Omental fat pad (tissue), 4 donors: Measurements from ENCODE around the gene HNRNPH2. TPM values are rescaled to one million over a fixed set of nuclear protein-coding genes. Genes with fewer than 3 reads are reported as not detected.

Experiments used
- ATAC-seq: fragments of 150-250 bp; one replicate; pipeline ENCODE4 v1.9.1; 2016; ENCODE audit warnings: mild to moderate bottlenecking, moderate library complexity; ENCODE audit not compliant: low FRiP score
- DNase-seq: peaks from one replicate; pipeline ENCODE4 v3.0.0-alpha.2; 2019; ENCODE audit warnings: low spot score
- total RNA-seq, 4 donors: library from RNA; depleted of rRNA; stranded (reverse); fragments of >200 nt; gene quantifications; one replicate each; pipeline ENCODE4 v1.1.0, GENCODE V29; 2016
- TF ChIP-seq, protein P1 (sequence below), 3 donors: fragments of 450-650 bp; IDR thresholded peaks; one replicate each; pipeline ENCODE4 v1.5.1; 2016 to 2017; ENCODE audit warnings: antibody characterized with exemption in 3 of 3, mild to moderate bottlenecking in 3 of 3, moderate library complexity in 2 of 3

The HNRNPH2 gene
- total RNA-seq, 4 donors from 2014 or later: 49.3 to 60.8 (median 55.1) TPM

DNA sequence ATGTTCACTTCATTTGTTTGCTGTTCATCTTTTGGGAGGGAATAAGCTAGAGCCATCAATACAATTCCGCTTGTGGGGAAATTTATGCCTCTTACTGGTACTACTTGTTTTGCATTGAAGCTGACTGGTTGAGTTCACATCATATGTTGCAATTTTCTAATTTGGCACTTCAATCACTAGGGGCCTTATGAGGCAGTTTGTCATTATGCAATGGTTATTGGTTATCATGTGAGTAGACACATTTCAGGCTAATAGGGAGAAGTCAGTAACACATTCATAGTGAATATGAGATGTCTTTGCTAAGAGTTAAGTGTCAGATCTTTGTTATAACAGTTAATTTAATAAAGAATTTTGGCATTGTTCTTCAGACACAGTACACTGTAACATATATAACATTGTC lies 12.2 kb upstream of the HNRNPH2 start:
- peak; percentile 33 for ATAC-seq
- DNase-seq: no peak
- TF ChIP-seq, protein P1, sequence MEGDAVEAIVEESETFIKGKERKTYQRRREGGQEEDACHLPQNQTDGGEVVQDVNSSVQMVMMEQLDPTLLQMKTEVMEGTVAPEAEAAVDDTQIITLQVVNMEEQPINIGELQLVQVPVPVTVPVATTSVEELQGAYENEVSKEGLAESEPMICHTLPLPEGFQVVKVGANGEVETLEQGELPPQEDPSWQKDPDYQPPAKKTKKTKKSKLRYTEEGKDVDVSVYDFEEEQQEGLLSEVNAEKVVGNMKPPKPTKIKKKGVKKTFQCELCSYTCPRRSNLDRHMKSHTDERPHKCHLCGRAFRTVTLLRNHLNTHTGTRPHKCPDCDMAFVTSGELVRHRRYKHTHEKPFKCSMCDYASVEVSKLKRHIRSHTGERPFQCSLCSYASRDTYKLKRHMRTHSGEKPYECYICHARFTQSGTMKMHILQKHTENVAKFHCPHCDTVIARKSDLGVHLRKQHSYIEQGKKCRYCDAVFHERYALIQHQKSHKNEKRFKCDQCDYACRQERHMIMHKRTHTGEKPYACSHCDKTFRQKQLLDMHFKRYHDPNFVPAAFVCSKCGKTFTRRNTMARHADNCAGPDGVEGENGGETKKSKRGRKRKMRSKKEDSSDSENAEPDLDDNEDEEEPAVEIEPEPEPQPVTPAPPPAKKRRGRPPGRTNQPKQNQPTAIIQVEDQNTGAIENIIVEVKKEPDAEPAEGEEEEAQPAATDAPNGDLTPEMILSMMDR (IDR thresholded peaks at IDR 0.05): no peak

DNA sequence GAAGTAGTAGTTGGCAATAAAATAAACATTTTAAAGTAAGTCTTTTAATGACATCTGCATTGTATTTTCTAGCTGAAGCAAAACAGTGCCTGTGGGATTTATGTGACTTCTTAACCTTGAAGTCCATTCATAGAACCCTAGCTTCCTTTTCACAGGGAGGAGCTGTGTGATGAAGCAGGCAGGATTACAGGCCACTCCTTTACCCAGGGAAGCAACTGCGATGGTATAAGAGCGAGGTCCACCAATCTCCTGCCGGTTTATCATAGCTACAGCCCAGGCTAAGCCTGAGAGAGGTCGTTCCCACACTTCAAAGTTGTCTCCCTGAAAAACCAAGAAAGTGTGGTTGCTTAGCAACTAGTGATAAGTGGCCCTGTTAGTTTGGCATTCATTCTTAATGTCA lies 10.2 kb upstream of the HNRNPH2 start:
- ATAC-seq (no peak), DNase-seq (no peak)
- TF ChIP-seq, protein P1 (IDR thresholded peaks at IDR 0.05): no peak

GRCh38 chrX:101398694-101399093 lies 9.3 kb upstream of the HNRNPH2 start:
- ATAC-seq: no peak
- no peak for DNase-seq
- TF ChIP-seq, protein P1 (IDR thresholded peaks at IDR 0.05): no peak

DNA sequence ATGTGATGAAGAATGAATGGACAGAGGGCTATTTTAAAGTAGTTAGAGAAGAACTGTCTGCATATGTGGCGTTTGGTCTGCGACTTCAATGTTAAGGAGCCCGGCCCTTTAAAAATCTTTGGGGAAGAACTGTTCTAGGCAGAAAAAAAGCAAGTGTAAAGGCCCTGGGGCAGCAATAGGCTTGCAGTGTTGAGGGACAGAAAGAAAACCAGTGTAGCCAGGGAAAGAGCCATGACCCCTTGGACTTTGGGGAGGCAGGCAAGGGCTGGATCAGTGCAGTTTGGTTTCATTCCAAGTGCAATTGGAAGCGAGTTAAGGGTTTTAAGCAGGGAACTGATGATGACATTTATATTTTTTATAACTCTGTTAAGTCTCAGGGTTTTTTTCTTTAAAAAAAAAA lies 8.2 kb upstream of the HNRNPH2 start:
- no peak for ATAC-seq
- DNase-seq: no peak
- TF ChIP-seq, protein P1 (IDR thresholded peaks at IDR 0.05): no peak

GRCh38 chrX:101407167-101407747 lies 765 bp upstream of the HNRNPH2 start:
- no peak for DNase-seq
- peak; percentile 19 for ATAC-seq
- TF ChIP-seq, protein P1 (IDR thresholded peaks at IDR 0.05): no peak

DNA sequence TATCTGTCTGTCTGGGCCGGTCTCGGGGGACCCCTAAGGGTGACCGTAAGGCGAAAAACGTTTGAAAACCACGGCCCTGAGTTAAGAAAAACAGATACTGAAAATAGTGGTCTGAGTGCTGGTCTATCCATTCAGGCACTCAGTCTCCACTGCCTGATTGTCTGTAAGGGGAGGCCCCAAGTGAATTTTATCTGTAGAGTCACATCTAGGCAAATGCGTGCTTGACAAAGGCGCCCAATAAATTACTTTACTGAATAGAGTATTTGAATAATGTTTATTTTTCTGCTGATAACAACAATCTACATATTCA lies 465 bp downstream of the HNRNPH2 start:
- ATAC-seq: peak; percentile 25
- TF ChIP-seq, protein P1 (IDR thresholded peaks at IDR 0.05): no peak
- no peak for DNase-seq

DNA sequence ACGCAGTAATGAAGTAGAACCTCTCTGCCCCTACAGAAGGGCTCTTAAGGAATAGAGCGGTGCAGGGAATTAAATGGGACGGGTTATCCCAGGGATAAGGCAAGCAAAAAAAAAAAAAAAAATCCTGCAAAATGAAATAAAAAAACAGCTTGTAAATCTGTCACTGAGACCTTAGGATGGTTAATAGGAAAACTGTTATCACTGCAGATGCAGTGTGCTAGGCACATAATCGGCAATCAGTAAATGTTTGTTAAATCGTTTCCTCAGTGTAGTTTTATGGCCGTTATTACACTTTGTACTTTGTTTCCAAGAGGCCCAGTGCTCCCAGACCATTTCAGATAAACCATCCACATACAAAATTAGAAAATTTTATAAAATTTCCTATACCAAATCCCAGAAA lies 1.0 kb downstream of the HNRNPH2 start:
- ATAC-seq (no peak), DNase-seq (no peak)
- TF ChIP-seq, protein P1 (IDR thresholded peaks at IDR 0.05): no peak
